Caco-2 (cell line): ENCODE results near the gene RPP30. TPM values are rescaled to one million over a fixed set of nuclear protein-coding genes. Genes with fewer than 3 reads are reported as not detected.

ENCODE experiments used
- BruUV-seq: library from RNA; stranded (reverse); fragments of 400-500 nt; replicated peaks from 2 replicates; lab custom pipeline; 2021; lab: Mats Ljungman, UMichigan
- CTCF ChIA-PET: fragments of 300-600 bp; sonication (Branson Sonifier 250); formaldehyde crosslinking; loops from one replicate; lab custom pipeline; 2022; ENCODE audit warnings: antibody characterized with exemption; lab: Charles Lee
- POLR2A ChIA-PET: fragments of 300-600 bp; sonication (Branson Sonifier 250); formaldehyde crosslinking; loops from one replicate; lab custom pipeline; 2022; ENCODE audit warnings: antibody characterized with exemption; lab: Charles Lee
- DNase-seq, 2 experiments: peaks; one replicate each; pipeline versions ENCODE4 v3.0.0 to v3.0.0-alpha.2; 2020 to 2022
- H3K27me3 ChIP-seq: replicated peaks from 2 replicates; pipeline ENCODE4 v1.6.0; 2011; ENCODE audit warnings: low read length; ENCODE audit not compliant: control insufficient read depth, insufficient read depth
- H3K36me3 ChIP-seq: 2 replicates; pipeline ENCODE4 v1.5.1; 2011; ENCODE audit warnings: low read length; ENCODE audit not compliant: control insufficient read depth, insufficient read depth
- H3K4me1 ChIP-seq: fragments of 250-450 bp; sonication (Bioruptor Pico); 2 replicates; pipeline ENCODE4 v1.5.1; 2020; ENCODE audit warnings: mild to moderate bottlenecking
- H3K4me3 ChIP-seq: 2 replicates; pipeline ENCODE4 v1.5.1; 2011; ENCODE audit warnings: low read depth, mild to moderate bottlenecking, control low read depth, low read length
- H3K9me3 ChIP-seq: fragments of 250-450 bp; sonication (Bioruptor Pico); 2 replicates; pipeline ENCODE4 v1.5.1; 2020; ENCODE audit warnings: mild to moderate bottlenecking, moderate library complexity
- H3K27ac Mint-ChIP-seq: one replicate; pipeline ENCODE4 v1.8.0; 2022; ENCODE audit warnings: mixed read lengths; ENCODE audit not compliant: unreplicated experiment
- H3K27me3 Mint-ChIP-seq: one replicate; pipeline ENCODE4 v1.8.0; 2022; ENCODE audit warnings: mixed read lengths; ENCODE audit not compliant: insufficient read depth, unreplicated experiment
- H3K36me3 Mint-ChIP-seq: one replicate; pipeline ENCODE4 v1.8.0; 2022; ENCODE audit warnings: mild to moderate bottlenecking, mixed read lengths; ENCODE audit not compliant: insufficient read depth, unreplicated experiment
- H3K4me1 Mint-ChIP-seq: one replicate; pipeline ENCODE4 v1.8.0; 2022; ENCODE audit warnings: low read depth, mixed read lengths; ENCODE audit not compliant: unreplicated experiment
- H3K4me3 Mint-ChIP-seq: one replicate; pipeline ENCODE4 v1.8.0; 2022; ENCODE audit warnings: mild to moderate bottlenecking, moderate library complexity, mixed read lengths; ENCODE audit not compliant: unreplicated experiment
- H3K9me3 Mint-ChIP-seq: one replicate; pipeline ENCODE4 v1.8.0; 2022; ENCODE audit warnings: mixed read lengths; ENCODE audit not compliant: unreplicated experiment
- intact Hi-C: fragments of 100-400 bp; cut with micrococcal nuclease; formaldehyde crosslinking; loops from one replicate; pipeline ENCODE4 v1.10.0; 2022; ENCODE audit not compliant: unreplicated experiment
- total RNA-seq: library from RNA; stranded (reverse); gene quantifications from 2 replicates; pipeline ENCODE4 v1.2.3, GENCODE V29; 2022
- TF ChIP-seq, protein P1 (sequence below), 2 experiments: fragments of 200-600 bp in 1 of 2; IDR thresholded peaks; 1 replicate in 1 of 2; 2 replicates in 1 of 2; pipeline versions ENCODE4 v1.5.1 to v1.8.0; 2011 to 2022; ENCODE audit warnings: antibody characterized with exemption in 1 of 2, control low read depth in 1 of 2, inconsistent platforms in 1 of 2, low read depth in 1 of 2, low read length in 1 of 2, mild to moderate bottlenecking in 1 of 2, moderate library complexity in 1 of 2; ENCODE audit not compliant: insufficient read depth in 1 of 2, severe bottlenecking in 1 of 2, unreplicated experiment in 1 of 2

RPP30 gene
- total RNA-seq, 1 experiment from 2014 or later: 67.6 TPM

DNA sequence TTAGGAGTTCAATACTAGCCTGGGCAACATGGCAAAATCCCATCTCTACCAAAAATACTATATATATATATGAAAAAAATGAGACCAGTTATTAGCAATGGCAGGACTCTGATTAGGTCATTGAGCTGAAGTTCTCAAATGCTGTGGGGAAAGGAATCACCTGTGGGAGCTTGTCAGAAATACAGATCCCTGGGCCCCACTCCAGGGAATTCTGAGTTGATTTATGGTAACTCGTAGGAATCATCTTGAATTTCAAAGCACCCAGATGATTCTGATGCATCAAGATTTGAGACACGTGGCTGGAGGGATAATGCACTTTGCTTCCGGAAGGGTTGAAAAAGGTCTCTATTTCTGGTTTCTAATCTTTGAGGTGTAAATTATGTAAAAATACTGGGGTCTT, 50.1 kb downstream of the RPP30 start:
- Histone ChIP-seq H3K4me3 (no peak overlapping the region), H3K4me1 (peaks cover 24% of the 10 kb centered on the region), H3K9me3 (no peaks in the 10 kb centered on the region), H3K36me3 (no peaks in the 10 kb centered on the region), H3K27me3 (no peaks in the 10 kb centered on the region)
- peaks cover 24% of the 10 kb centered on the region for H3K4me1 Mint-ChIP-seq
- BruUV-seq: TSS peak; percentile 68
- peaks cover 44% of the 10 kb centered on the region for H3K36me3 Mint-ChIP-seq
- ChIA-PET CTCF (interaction anchor here (2.3 kb wide), 1 partner anchor 10 kb away, joined by 21 read pairs; no protein-coding TSS in a partner anchor), POLR2A (interaction anchor here (0.7 to 2.8 kb wide), 3 partner anchors 8 to 45 kb away, joined by 4 to 62 read pairs (median 5); no protein-coding TSS in a partner anchor)
- H3K27ac Mint-ChIP-seq: peak overlapping the region; percentile 96
- H3K27me3 Mint-ChIP-seq: no peaks in the 10 kb centered on the region
- intact Hi-C loops: loop anchor here (1.0 to 2.0 kb wide), 4 partner anchors 9 to 299 kb away; partner anchors contain the start of gene PCGF5
- no peak for DNase-seq
- no peak overlapping the region for H3K4me3 Mint-ChIP-seq
- TF ChIP-seq, protein P1, sequence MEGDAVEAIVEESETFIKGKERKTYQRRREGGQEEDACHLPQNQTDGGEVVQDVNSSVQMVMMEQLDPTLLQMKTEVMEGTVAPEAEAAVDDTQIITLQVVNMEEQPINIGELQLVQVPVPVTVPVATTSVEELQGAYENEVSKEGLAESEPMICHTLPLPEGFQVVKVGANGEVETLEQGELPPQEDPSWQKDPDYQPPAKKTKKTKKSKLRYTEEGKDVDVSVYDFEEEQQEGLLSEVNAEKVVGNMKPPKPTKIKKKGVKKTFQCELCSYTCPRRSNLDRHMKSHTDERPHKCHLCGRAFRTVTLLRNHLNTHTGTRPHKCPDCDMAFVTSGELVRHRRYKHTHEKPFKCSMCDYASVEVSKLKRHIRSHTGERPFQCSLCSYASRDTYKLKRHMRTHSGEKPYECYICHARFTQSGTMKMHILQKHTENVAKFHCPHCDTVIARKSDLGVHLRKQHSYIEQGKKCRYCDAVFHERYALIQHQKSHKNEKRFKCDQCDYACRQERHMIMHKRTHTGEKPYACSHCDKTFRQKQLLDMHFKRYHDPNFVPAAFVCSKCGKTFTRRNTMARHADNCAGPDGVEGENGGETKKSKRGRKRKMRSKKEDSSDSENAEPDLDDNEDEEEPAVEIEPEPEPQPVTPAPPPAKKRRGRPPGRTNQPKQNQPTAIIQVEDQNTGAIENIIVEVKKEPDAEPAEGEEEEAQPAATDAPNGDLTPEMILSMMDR (IDR thresholded peaks at IDR 0.05; ENCODE audit: insufficient read depth in 1 of 2, low read depth in 1 of 2, low read length in 1 of 2, severe bottlenecking in 1 of 2, unreplicated experiment in 1 of 2): no peak
- H3K9me3 Mint-ChIP-seq: no peaks in the 10 kb centered on the region

DNA sequence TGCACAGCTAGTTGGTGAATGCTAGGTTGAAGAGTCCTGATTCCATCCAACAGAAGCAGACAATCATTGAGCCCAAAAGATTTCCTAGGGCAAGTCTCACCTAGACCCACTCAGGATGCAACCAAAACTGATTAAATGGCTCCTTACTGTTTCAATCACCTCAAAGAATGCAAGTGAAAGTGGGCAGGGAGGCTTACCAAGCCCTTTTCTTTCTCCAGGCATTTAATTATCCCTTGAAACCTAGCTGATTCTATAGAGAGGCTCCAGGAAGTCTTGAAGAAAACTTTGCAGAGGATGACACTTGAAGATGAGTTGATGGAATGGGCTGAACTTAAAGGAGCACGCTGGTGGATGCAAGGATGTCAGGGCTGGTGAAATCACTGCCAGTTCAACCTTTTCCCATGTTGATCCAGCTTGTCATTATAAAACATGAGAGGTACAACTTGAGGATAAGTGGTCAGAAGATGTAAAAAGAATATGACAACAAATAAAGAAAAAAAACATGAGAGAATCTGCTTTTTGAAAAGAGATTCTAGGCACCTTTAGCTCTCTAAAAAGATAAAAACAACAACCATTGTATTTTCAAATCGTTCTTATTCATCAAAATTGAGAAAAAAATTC, 51.4 kb downstream of the RPP30 start:
- ChIA-PET POLR2A (no interaction called here), CTCF (interaction anchor here (1.1 kb wide), 1 partner anchor 11 kb away, joined by 3 read pairs; no protein-coding TSS in a partner anchor)
- peaks cover 26% of the 10 kb centered on the region for H3K4me1 ChIP-seq
- no peaks in the 10 kb centered on the region for H3K9me3 ChIP-seq
- no peak overlapping the region for H3K4me3 Mint-ChIP-seq
- no TSS peak for BruUV-seq
- H3K4me1 Mint-ChIP-seq: peaks cover 14% of the 10 kb centered on the region
- H3K4me3 ChIP-seq: no peak overlapping the region
- peaks cover 31% of the 10 kb centered on the region for H3K36me3 Mint-ChIP-seq
- no peaks in the 10 kb centered on the region for H3K27me3 Mint-ChIP-seq
- TF ChIP-seq, protein P1 (IDR thresholded peaks at IDR 0.05; ENCODE audit: insufficient read depth in 1 of 2, low read depth in 1 of 2, low read length in 1 of 2, severe bottlenecking in 1 of 2, unreplicated experiment in 1 of 2): no peak
- H3K36me3 ChIP-seq: no peaks in the 10 kb centered on the region
- no peaks in the 10 kb centered on the region for H3K9me3 Mint-ChIP-seq
- no peaks in the 10 kb centered on the region for H3K27me3 ChIP-seq
- intact Hi-C loops: no loop called here
- DNase-seq: no peak
- peak overlapping the region; percentile 96 for H3K27ac Mint-ChIP-seq

DNA sequence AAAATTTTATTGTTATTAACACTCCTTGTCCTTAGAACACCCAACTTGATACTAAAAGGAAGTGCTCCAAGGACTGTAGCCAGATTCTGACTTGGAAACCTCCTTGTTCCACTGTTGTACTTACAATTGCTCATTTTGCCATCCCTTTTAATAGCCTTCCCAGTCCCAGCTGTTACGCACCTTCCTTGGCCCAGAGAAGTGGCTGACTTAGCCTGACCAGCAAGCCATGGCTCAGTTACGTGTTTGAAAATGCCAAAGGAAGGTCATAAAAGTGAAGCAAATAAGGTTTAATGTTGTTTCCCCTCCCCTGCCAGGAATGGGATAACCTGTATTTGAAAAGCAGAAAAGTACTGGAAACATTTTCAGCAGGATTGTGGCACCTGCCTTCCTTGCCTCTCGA, 52.8 kb downstream of the RPP30 start:
- no peaks in the 10 kb centered on the region for H3K36me3 ChIP-seq
- H3K9me3 Mint-ChIP-seq: no peaks in the 10 kb centered on the region
- peaks cover 40% of the 10 kb centered on the region for H3K4me1 ChIP-seq
- no peaks in the 10 kb centered on the region for H3K27me3 ChIP-seq
- DNase-seq: no peak
- CTCF ChIA-PET: interaction anchor here (1.1 kb wide), 1 partner anchor 13 kb away, joined by 3 read pairs; no protein-coding TSS in a partner anchor
- BruUV-seq: no TSS peak
- no peak overlapping the region for H3K4me3 Mint-ChIP-seq
- peaks cover 25% of the 10 kb centered on the region for H3K4me1 Mint-ChIP-seq
- no peak overlapping the region for H3K4me3 ChIP-seq
- H3K27ac Mint-ChIP-seq: no peak overlapping the region
- H3K36me3 Mint-ChIP-seq: peaks cover 18% of the 10 kb centered on the region
- H3K9me3 ChIP-seq: no peaks in the 10 kb centered on the region
- POLR2A ChIA-PET: no interaction called here
- H3K27me3 Mint-ChIP-seq: no peaks in the 10 kb centered on the region
- TF ChIP-seq, protein P1 (IDR thresholded peaks at IDR 0.05; ENCODE audit: insufficient read depth in 1 of 2, low read depth in 1 of 2, low read length in 1 of 2, severe bottlenecking in 1 of 2, unreplicated experiment in 1 of 2): no peak
- intact Hi-C loops: no loop called here
